GM19438 (cell line): ENCODE data around the gene MDGA2.

Experiments used
- ATAC-seq: cut with Tn5 transposase; IDR thresholded peaks from one replicate; pipeline ENCODE4 v1.9.1; 2021; ENCODE audit warnings: low read depth; ENCODE audit not compliant: unreplicated experiment

The MDGA2 gene

GRCh38 chr14:47675466-47676314, at the start of gene MDGA2:
Gene MDGA2, minus strand, starts transcription at chr14:47675605.
- ATAC-seq = no peak

GRCh38 chr14:47722929-47723693, 47.7 kb upstream of the MDGA2 start:
- ATAC-seq = no peak

GRCh38 chr14:47720281-47720680, 44.9 kb upstream of the MDGA2 start:
- no peak for ATAC-seq

GRCh38 chr14:47715330-47715729, 39.9 kb upstream of the MDGA2 start:
- no peak for ATAC-seq

DNA sequence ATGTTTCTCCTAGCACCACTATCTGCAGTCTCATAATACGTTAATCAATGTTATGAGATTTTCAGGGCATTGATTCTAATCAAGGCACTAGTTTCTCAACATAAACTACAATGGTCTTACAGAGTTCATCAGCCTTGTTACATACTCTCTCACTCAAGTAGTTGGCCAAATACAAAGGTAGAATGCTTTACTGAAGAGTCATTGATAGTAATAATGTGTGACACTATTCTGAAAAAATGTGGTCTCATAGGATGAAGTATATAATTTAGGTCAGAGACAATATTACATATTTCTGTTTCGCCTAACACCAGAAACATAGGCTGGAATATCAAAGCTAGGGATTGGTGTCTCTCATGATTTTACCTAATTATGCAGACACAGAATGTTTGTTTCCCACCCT, 35.2 kb upstream of the MDGA2 start:
- ATAC-seq = no peak

DNA sequence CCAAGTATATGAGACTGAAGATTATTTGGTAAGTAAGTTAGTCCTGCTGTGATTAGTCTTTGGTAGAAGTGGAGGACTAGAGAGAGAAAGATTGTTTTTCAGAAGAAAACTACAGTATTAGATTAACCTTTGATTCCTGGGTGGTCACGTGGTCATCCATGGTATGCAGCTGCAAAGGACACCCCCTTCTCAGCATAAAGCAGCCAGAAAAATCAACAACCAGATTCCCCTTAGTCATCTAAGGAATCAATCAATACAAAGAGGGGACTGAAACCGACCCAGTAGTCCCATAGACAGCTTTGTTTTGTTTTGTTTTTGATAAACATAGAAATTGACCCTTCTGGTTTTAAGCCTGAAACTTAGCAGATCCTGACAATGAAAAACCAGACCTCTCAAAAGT, 30.3 kb upstream of the MDGA2 start:
- no peak for ATAC-seq

GRCh38 chr14:47691829-47692228, 16.4 kb upstream of the MDGA2 start:
- no peak for ATAC-seq

GRCh38 chr14:47678993-47679392, 3.6 kb upstream of the MDGA2 start:
- ATAC-seq = no peak

DNA sequence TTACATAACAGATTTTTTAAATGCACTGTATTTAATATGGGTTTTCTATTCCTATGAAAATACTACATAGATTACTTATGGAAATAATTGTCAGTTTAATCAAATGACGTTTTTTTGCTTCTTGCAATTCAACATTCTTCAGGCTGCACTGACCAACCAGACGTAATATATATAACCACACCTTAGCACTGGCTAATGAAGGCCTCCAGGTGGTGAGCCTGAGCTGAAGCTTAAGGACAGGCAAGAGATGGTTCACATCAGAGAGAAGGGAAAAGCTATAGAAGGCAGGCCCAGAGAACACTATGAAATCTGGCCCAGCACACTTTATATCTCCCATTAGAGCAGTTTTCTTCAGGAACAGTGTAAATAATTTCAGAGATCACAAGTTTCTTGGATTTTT, 2.8 kb upstream of the MDGA2 start:
- ATAC-seq = no peak

- ATAC-seq = no peak
Measured at GRCh38 chr14:47676315-47676617, 861 bp upstream of the MDGA2 start.

- ATAC-seq = no peak
Measured at GRCh38 chr14:47674543-47675465, 601 bp downstream of the MDGA2 start.

GRCh38 chr14:47674148-47674542, 1.3 kb downstream of the MDGA2 start:
- no peak for ATAC-seq

- no peak for ATAC-seq
Measured at GRCh38 chr14:47665337-47666134, 9.9 kb downstream of the MDGA2 start.

- no peak for ATAC-seq
Measured at GRCh38 chr14:47662466-47662865, 12.9 kb downstream of the MDGA2 start.

- ATAC-seq = no peak
Measured at GRCh38 chr14:47660158-47660557, 15.2 kb downstream of the MDGA2 start.

DNA sequence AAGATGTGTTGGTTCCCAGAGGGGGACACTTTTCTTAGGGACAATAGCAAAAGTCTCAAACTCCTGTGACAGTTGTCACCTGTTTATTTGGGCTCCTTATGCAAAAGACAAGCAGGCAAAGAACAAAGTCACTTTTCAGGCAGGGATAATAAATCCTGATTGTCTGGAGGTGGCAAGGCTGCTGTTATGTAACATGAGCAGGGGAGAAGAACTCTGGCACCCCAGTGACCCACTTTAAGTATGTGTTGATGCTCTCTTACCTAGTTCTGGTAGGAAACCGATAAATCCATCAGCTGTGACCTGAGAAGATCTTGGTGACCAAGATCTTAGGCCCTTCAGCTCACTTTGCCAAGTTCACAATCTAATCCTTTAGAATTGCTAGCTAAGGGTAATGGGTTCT, 17.4 kb downstream of the MDGA2 start:
- ATAC-seq = no peak

DNA sequence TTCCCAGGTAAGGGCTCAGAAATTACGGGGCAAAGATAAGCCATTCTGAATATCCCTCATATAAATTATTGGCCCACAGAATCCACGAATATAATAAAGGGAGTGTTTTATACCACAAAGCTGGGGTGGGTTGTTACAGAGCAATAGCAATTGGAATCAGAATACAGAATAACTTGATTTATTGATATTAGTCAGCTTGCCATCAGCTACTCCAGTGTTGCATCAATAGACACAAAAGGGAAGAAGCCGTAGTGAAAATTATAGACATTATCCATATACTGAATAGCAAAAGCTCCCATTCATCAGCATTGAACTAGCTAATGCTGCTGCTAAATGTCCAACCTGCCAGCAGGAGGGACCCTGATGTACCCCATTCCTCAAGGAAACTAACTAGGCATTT, 18.3 kb downstream of the MDGA2 start:
- no peak for ATAC-seq

DNA sequence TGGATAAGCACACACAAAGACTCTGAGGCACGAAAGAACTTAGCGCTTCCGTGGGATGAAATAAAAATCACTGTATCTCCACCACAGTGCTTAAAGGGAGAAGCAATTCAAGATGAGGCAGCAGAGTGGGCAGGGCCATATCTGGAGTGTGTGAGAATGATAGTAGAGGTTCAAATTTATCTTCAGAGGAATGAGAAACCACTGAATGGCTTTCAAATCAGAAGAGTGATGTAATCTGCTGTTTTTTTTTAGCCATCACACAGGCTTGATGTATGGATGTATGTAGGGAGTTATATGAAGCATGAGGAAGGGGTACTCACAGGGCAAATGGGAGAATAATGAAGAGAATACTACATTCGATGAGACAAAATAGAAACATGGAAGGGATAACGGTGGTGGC, 24.1 kb downstream of the MDGA2 start:
- no peak for ATAC-seq

- ATAC-seq = no peak
Measured at GRCh38 chr14:47637753-47638152, 37.7 kb downstream of the MDGA2 start.
